ENCODE results near the gene CFAP47. TPM values are rescaled to one million over a fixed set of nuclear protein-coding genes. Genes with fewer than 3 reads are reported as not detected.
"Not testable (repeated sequence)": the region's sequence is repeated elsewhere in the genome, so short reads cannot be mapped to it uniquely, and the experiment has no call there.

Gene CFAP47
- total RNA-seq, 1 donor from 2014 or later = 0.93 TPM

DNA sequence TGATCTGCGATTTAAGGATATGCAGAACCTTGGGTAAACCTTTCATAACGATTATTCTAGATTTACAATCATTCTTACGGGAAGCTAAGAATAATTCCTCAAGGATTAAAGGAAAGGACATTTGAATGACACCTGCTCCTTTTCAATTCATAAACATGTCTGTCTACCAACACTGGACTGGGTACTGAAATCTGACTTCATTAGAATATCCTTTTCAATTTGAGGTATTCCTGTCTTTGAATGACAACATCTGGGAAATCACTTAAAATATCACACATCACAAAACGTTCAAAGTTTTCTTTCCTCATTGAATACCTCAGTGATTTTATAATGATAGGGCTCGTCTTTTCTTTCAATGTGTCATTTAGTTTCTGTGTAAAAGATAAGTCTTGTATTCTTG is 87.7 kb downstream of the CFAP47 start:
- no peaks in the 10 kb centered on the region for H3K4me1 Mint-ChIP-seq
- H3K27ac Mint-ChIP-seq (ENCODE audit: unreplicated experiment) = no peak overlapping the region
- H3K4me3 Mint-ChIP-seq = no peak overlapping the region
- H3K36me3 Mint-ChIP-seq (ENCODE audit: low read depth) = no peaks in the 10 kb centered on the region
- DNase-seq (ENCODE audit: low read depth, low spot score) = no peak
- no peaks in the 10 kb centered on the region for H3K27me3 Mint-ChIP-seq (ENCODE audit: low read depth)
- TF ChIP-seq, protein P1, sequence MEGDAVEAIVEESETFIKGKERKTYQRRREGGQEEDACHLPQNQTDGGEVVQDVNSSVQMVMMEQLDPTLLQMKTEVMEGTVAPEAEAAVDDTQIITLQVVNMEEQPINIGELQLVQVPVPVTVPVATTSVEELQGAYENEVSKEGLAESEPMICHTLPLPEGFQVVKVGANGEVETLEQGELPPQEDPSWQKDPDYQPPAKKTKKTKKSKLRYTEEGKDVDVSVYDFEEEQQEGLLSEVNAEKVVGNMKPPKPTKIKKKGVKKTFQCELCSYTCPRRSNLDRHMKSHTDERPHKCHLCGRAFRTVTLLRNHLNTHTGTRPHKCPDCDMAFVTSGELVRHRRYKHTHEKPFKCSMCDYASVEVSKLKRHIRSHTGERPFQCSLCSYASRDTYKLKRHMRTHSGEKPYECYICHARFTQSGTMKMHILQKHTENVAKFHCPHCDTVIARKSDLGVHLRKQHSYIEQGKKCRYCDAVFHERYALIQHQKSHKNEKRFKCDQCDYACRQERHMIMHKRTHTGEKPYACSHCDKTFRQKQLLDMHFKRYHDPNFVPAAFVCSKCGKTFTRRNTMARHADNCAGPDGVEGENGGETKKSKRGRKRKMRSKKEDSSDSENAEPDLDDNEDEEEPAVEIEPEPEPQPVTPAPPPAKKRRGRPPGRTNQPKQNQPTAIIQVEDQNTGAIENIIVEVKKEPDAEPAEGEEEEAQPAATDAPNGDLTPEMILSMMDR (conservative IDR thresholded peaks at IDR 0.05) = no peak
- H3K9me3 Mint-ChIP-seq = peaks cover under 1% of the 10 kb centered on the region

DNA sequence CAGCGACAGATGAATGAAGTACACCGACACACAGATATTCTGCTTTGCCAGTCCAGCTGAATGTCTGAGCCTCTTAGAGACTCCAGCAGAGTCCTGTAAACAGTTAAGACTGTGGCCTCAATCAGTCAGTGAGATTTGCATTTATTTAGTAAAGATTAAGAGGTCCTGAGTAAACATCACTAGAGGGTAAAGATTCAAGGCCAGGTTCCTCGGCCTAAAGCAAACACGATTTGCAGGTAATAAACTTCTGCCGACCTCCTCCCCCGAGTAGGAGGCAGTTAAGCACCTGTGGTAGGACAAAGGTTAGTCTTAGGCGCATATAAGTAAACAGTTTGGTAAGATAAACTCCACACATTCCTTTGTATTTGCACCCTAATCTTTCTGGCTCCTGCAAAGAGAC is 99.6 kb downstream of the CFAP47 start:
- Mint-ChIP-seq H3K9me3 (peaks cover 20% of the 10 kb centered on the region), H3K36me3 (ENCODE audit: low read depth) (peaks cover 9% of the 10 kb centered on the region), H3K27me3 (ENCODE audit: low read depth) (no peaks in the 10 kb centered on the region), H3K4me1 (no peaks in the 10 kb centered on the region), H3K4me3 (no peak overlapping the region), H3K27ac (ENCODE audit: unreplicated experiment) (no peak overlapping the region)
- DNase-seq (ENCODE audit: low read depth, low spot score) = no peak
- TF ChIP-seq, protein P1 (conservative IDR thresholded peaks at IDR 0.05) = no peak

DNA sequence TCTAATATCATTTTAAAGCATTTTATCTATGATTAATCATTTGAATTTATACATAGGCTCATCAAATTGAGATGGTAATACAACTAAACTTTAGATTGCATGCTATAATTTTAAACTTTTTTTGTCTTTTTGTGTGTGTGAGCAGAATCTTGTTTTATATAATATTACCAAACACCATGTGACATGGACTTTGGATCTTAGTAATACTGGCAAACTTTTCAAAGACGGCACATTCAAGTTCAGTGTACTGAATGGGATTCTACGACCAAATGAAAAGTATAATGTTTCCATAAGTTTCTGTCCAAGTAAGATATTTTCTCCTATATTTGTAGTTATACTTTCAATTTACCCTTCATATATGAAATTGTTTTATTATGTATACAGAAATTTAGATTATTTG is 116.0 kb downstream of the CFAP47 start:
- H3K4me3 Mint-ChIP-seq = no peak overlapping the region
- TF ChIP-seq, protein P1 (conservative IDR thresholded peaks at IDR 0.05) = no peak
- H3K36me3 Mint-ChIP-seq (ENCODE audit: low read depth) = no peaks in the 10 kb centered on the region
- DNase-seq (ENCODE audit: low read depth, low spot score) = no peak
- no peaks in the 10 kb centered on the region for H3K4me1 Mint-ChIP-seq
- no peaks in the 10 kb centered on the region for H3K9me3 Mint-ChIP-seq
- no peak overlapping the region for H3K27ac Mint-ChIP-seq (ENCODE audit: unreplicated experiment)
- no peaks in the 10 kb centered on the region for H3K27me3 Mint-ChIP-seq (ENCODE audit: low read depth)

DNA sequence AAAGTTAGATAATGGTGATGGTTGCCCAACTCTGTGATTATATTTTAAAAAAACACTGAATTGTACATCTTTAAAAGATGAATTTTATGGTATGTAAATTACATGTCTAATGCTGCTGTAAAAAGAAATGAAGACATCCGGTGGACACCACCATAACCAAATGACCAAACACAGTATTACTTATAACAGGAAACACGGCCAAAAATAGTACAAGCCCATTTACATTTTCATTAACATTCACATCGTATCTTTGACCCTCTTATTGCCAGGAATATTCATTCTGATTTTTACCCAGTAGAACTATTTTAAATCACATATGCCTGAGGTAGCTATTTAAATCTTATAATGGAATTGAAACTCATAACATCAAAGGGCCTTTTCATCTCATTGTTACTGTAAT is 143.2 kb downstream of the CFAP47 start:
- Mint-ChIP-seq H3K27ac (ENCODE audit: unreplicated experiment) (no peak overlapping the region), H3K36me3 (ENCODE audit: low read depth) (peaks cover 5% of the 10 kb centered on the region), H3K9me3 (peaks cover 3% of the 10 kb centered on the region), H3K27me3 (ENCODE audit: low read depth) (no peaks in the 10 kb centered on the region), H3K4me1 (no peaks in the 10 kb centered on the region), H3K4me3 (no peak overlapping the region)
- DNase-seq (ENCODE audit: low read depth, low spot score) = no peak
- TF ChIP-seq, protein P1 (conservative IDR thresholded peaks at IDR 0.05) = no peak

DNA sequence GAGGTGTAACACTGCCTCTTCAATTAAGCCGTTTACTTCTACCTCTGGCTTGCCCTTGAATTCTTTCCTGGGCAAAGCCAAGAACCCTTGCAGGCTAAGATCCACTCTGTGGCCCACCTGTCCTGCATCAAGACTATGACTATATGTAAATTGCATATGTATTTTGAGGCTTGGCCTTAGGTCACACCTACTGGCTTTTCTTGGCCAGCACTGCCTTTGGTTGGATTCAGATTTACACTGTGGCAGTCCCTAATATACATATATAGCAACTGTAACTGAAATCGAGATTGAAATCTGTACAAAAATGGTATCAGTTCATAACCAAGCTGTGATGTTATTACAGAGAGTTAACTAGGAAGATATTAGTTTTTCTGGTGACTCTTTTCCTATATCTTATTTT is 151.5 kb downstream of the CFAP47 start:
- TF ChIP-seq, protein P1 (conservative IDR thresholded peaks at IDR 0.05) = no peak
- no peak for DNase-seq (ENCODE audit: low read depth, low spot score)
- Mint-ChIP-seq H3K36me3 (ENCODE audit: low read depth) (peaks cover 5% of the 10 kb centered on the region), H3K27ac (ENCODE audit: unreplicated experiment) (no peak overlapping the region), H3K4me1 (no peaks in the 10 kb centered on the region), H3K27me3 (ENCODE audit: low read depth) (no peaks in the 10 kb centered on the region), H3K9me3 (peaks cover 3% of the 10 kb centered on the region), H3K4me3 (no peak overlapping the region)

DNA sequence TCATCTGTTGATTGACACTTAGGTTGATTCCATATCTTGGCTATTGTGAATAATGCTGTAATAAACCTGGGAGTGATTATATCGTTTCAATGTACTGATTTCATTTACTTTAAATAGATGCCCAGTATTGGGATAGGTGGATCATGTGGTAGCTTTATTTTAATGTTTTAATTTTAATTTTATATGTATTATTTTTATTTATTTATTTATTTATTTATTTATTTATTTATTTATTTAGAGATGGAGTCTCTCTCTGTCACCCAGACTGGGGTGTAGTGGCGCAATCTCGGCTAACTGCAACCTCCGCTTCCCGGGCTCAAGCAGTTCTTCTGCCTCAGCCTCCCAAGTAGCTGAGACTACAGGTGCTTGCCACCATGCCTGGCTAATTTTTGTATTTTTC is 155.5 kb downstream of the CFAP47 start:
- not testable (repeated sequence) for DNase-seq (ENCODE audit: low read depth, low spot score); H3K4me1 Mint-ChIP-seq; H3K36me3 Mint-ChIP-seq (ENCODE audit: low read depth); H3K9me3 Mint-ChIP-seq; H3K4me3 Mint-ChIP-seq; H3K27ac Mint-ChIP-seq (ENCODE audit: unreplicated experiment); H3K27me3 Mint-ChIP-seq (ENCODE audit: low read depth)
